Tibial nerve (tissue), 4 donors: ENCODE measurements around the gene EME2. TPM values are rescaled to one million over a fixed set of nuclear protein-coding genes. Genes with fewer than 3 reads are reported as not detected.

Experiments
- DNase-seq, 2 donors: peaks; one replicate each; pipeline ENCODE4 v3.0.0-alpha.2; 2019; ENCODE audit warnings: low spot score in 2 of 2
- H3K27ac ChIP-seq, 4 donors: fragments of 200-600 bp; sonication (generic) in 3 of 4; one replicate each; pipeline ENCODE4 v1.5.1; 2017 to 2019; ENCODE audit warnings: mild to moderate bottlenecking in 1 of 4
- H3K27me3 ChIP-seq, 2 donors: fragments of 200-600 bp; sonication (generic) in 1 of 2; one replicate each; pipeline versions ENCODE4 v1.5.1 to v1.6.0; 2017 to 2019
- H3K36me3 ChIP-seq, 3 donors: fragments of 200-600 bp; sonication (generic); one replicate each; pipeline ENCODE4 v1.5.1; 2018 to 2019
- H3K4me1 ChIP-seq, 4 donors: fragments of 200-600 bp; sonication (generic) in 3 of 4; one replicate each; pipeline ENCODE4 v1.5.1; 2017 to 2019
- H3K4me3 ChIP-seq, 4 donors: fragments of 200-600 bp; sonication (generic) in 3 of 4; one replicate each; pipeline ENCODE4 v1.5.1; 2017 to 2019; ENCODE audit warnings: mild to moderate bottlenecking in 1 of 4, moderate library complexity in 1 of 4
- H3K9me3 ChIP-seq, 4 donors: fragments of 200-600 bp; sonication (generic) in 3 of 4; one replicate each; pipeline ENCODE4 v1.5.1; 2017 to 2019
- EP300 ChIP-seq, 2 donors: sonication (generic); formaldehyde crosslinking; IDR thresholded peaks; one replicate each; pipeline ENCODE4 v1.6.1; 2017; ENCODE audit warnings: antibody characterized with exemption in 2 of 2, mild to moderate bottlenecking in 1 of 2
- POLR2A ChIP-seq, 2 donors: fragments of 450-650 bp; IDR thresholded peaks; one replicate each; pipeline ENCODE4 v1.6.1; 2017; ENCODE audit warnings: antibody characterized with exemption in 2 of 2, mild to moderate bottlenecking in 2 of 2, moderate library complexity in 2 of 2
- WGBS, 2 donors: methylation state at CpG; one replicate each; pipeline ENCODE4 v1.1.5; 2018; 5-methylcytosine and 5-hydroxymethylcytosine counted together
- total RNA-seq, 4 donors: library from RNA; depleted of rRNA; stranded (reverse); fragments of >200 nt; gene quantifications; one replicate each; pipeline ENCODE4 v1.1.0, GENCODE V29; 2016
- TF ChIP-seq, protein P1 (sequence below), 5 experiments: fragments of 200-600 bp in 3 of 5; fragments of 450-650 bp in 2 of 5; sonication (generic) in 3 of 5; IDR thresholded peaks; one replicate each; pipeline ENCODE4 v1.5.1; 2016 to 2019; ENCODE audit warnings: antibody characterized with exemption in 5 of 5, mild to moderate bottlenecking in 3 of 5, moderate library complexity in 2 of 5

Gene EME2
- total RNA-seq, 4 donors from 2014 or later: 13.2 to 41.4 (median 17.7) TPM

DNA sequence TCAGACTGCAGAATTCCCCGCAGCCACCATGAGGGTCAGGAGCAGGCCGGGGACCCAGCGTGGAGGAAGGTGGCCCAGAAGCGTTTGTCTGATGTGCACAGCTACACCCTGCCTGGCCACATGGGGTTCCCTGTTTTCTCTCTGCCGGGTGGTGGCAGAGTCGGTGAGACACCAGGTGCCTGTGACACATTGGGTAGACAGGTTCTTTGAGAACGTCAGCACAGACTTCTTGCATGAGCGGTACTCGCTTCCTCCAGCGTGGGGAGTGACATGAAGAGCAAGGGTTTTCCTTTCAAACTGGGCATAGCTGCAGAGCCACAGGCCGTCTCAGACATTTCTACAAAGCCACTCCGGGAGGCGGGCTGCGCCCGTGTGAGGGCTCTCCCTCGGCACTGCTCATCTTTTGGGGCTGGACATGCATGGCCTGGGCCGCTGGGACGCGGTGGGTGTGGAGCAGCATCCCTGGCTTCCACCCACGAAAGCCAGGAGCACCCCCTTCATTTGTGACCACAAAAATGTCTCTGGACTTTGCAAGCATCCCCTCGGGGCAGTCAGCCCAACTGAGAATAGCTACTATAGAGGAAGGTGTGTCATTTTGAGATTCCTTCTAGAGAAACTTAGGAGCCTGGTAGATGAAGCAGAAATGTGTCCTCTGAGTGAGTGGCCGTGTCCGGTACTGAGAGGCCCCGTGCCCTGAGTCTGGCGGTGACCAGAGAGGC, 27.3 kb upstream of the EME2 start:
- TF ChIP-seq POLR2A (IDR thresholded peaks at IDR 0.05): no peak
- TF ChIP-seq, protein P1, sequence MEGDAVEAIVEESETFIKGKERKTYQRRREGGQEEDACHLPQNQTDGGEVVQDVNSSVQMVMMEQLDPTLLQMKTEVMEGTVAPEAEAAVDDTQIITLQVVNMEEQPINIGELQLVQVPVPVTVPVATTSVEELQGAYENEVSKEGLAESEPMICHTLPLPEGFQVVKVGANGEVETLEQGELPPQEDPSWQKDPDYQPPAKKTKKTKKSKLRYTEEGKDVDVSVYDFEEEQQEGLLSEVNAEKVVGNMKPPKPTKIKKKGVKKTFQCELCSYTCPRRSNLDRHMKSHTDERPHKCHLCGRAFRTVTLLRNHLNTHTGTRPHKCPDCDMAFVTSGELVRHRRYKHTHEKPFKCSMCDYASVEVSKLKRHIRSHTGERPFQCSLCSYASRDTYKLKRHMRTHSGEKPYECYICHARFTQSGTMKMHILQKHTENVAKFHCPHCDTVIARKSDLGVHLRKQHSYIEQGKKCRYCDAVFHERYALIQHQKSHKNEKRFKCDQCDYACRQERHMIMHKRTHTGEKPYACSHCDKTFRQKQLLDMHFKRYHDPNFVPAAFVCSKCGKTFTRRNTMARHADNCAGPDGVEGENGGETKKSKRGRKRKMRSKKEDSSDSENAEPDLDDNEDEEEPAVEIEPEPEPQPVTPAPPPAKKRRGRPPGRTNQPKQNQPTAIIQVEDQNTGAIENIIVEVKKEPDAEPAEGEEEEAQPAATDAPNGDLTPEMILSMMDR (IDR thresholded peaks at IDR 0.05): no peak
- no peak for TF ChIP-seq EP300 (IDR thresholded peaks at IDR 0.05)
- H3K4me3 ChIP-seq: no peak overlapping the region
- no peaks in the 10 kb centered on the region for H3K9me3 ChIP-seq
- H3K27ac ChIP-seq: no peak overlapping the region
- peaks cover 6 to 100% (median 25%) of the 10 kb centered on the region in 3 donors for H3K36me3 ChIP-seq
- H3K27me3 ChIP-seq: no peaks in the 10 kb centered on the region
- no peaks in the 10 kb centered on the region for H3K4me1 ChIP-seq
- WGBS, 2 donors: 81 to 86% methylated on average over 23 to 25 of the region's 25 CpGs
- no peak for DNase-seq

DNA sequence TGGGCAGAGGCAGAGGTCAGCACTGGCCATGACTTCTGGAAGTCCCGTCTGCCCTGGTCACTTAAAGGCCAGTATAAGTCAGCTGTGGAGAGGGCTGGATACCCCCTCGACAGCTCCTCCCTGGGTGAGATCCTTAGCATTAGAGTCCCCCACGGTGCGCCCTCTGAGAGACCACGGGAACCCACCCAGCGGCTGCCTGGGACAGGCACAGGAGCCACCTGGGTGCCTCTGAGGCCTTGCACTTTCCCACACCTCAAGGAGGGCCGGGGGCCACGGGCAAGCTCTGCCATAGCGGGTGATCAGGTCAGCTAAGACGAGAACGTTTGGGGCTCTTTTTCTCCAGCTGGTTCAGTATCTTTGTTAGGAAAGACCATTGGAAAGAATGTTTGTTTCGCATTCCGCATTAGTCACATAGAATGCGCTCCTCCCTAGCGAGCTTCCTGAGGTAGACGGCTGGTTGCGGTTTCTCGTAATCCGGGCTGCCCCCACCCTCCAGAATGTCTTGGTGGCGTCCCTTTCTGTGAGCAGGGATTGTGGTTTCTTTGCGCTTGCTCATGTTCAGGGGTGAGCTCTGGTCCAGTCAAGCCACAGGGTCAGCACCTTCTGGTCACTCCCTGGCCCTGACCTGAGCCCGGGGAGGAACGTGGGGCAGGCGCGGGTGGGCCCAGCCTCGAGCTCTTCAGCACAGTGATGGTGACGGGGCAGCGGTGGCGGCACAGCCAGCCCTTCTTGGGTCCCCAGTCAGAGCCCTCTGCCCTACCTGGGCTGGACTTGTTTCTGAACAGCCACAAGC, 26.5 kb upstream of the EME2 start:
- TF ChIP-seq, protein P1 (IDR thresholded peaks at IDR 0.05): no peak
- no peak for TF ChIP-seq EP300 (IDR thresholded peaks at IDR 0.05)
- TF ChIP-seq POLR2A (IDR thresholded peaks at IDR 0.05): no peak
- no peaks in the 10 kb centered on the region for H3K4me1 ChIP-seq
- H3K36me3 ChIP-seq: peaks cover 6 to 100% (median 18%) of the 10 kb centered on the region in 3 donors
- H3K27me3 ChIP-seq: no peaks in the 10 kb centered on the region
- no peaks in the 10 kb centered on the region for H3K9me3 ChIP-seq
- H3K27ac ChIP-seq: no peak overlapping the region
- DNase-seq: no peak
- no peak overlapping the region for H3K4me3 ChIP-seq
- WGBS, 2 donors: 86 to 89% methylated on average over 21 to 26 of the region's 29 CpGs

DNA sequence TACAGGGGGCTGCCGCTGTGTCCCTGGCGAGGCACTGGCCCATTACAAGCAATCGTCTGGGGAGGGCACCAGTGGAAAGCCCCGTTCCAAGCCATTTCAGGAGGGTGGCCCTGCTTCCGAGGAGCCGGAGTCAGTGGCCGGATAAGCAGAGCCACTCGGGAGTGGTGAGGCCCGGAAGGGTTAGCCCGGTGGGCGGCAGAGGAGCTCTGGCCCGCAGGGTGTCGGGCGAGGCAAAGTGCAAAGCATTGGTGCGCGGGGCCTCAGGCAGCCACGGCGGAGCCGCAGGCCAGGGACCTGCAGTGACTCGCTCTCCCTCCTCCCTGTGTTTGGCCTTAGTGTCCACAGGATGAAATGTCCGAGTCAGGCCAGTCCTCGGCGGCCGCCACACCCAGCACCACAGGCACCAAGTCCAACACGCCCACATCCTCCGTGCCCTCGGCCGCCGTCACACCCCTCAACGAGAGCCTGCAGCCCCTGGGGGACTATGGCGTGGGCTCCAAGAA, 25.9 kb upstream of the EME2 start:
- Histone ChIP-seq H3K27me3 (no peaks in the 10 kb centered on the region), H3K9me3 (no peaks in the 10 kb centered on the region), H3K27ac (no peak overlapping the region), H3K4me3 (no peak overlapping the region), H3K4me1 (no peaks in the 10 kb centered on the region), H3K36me3 (peaks cover 6 to 100% (median 19%) of the 10 kb centered on the region in 3 donors)
- TF ChIP-seq EP300 (IDR thresholded peaks at IDR 0.05) (no peak), POLR2A (IDR thresholded peaks at IDR 0.05) (no peak)
- TF ChIP-seq, protein P1 (IDR thresholded peaks at IDR 0.05): no peak
- no peak for DNase-seq
- 87 to 90% methylated on average over 18 to 31 of the region's 31 CpGs for WGBS, 2 donors

DNA sequence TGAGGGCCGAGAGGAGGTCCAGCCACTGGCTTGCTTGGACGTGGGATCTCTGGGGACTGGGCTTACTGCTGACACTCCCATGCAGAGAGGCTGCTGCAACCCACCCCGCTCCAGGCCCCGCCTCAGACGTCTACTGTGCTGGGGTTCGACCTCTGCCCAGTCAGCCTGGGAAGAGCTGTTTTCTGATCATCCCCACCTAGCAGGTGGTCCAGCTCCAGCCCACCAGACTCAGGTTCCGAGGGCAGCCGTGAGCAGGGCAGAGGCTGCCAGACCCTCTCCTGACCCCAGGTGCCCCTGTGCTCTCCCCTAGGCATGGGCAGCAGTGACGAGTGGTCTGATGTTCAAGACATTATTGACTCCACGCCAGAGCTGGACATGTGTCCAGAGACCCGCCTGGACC, 24.7 kb upstream of the EME2 start:
- WGBS, 2 donors: 83 to 87% methylated on average over 11 of the region's 11 CpGs
- no peak for DNase-seq
- no peaks in the 10 kb centered on the region for H3K9me3 ChIP-seq
- peaks cover 6 to 100% (median 26%) of the 10 kb centered on the region in 3 donors for H3K36me3 ChIP-seq
- no peak overlapping the region for H3K4me3 ChIP-seq
- TF ChIP-seq EP300 (IDR thresholded peaks at IDR 0.05): no peak
- TF ChIP-seq, protein P1 (IDR thresholded peaks at IDR 0.05): no peak
- no peak for TF ChIP-seq POLR2A (IDR thresholded peaks at IDR 0.05)
- no peaks in the 10 kb centered on the region for H3K4me1 ChIP-seq
- H3K27ac ChIP-seq: no peak overlapping the region
- H3K27me3 ChIP-seq: no peaks in the 10 kb centered on the region
